Right atrium auricular region (tissue), 2 donors: ENCODE measurements around the gene ART5. TPM values are rescaled to one million over a fixed set of nuclear protein-coding genes. Genes with fewer than 3 reads are reported as not detected.

Source experiments
- DNase-seq: peaks from one replicate; pipeline ENCODE4 v3.0.0-alpha.2; 2019; ENCODE audit warnings: low spot score
- H3K27ac ChIP-seq, 2 donors: fragments of 200-600 bp; sonication (generic); 1 replicate in 1 of 2; 2 replicates in 1 of 2; pipeline ENCODE4 v1.5.1; 2016 to 2019
- H3K27me3 ChIP-seq, 2 donors: fragments of 200-600 bp; sonication (generic); one replicate each; pipeline versions ENCODE4 v1.5.1 to v1.6.0; 2017 to 2019
- H3K36me3 ChIP-seq: fragments of 200-600 bp; sonication (generic); one replicate; pipeline ENCODE4 v1.5.1; 2016
- H3K4me1 ChIP-seq, 2 donors: fragments of 200-600 bp; sonication (generic); one replicate each; pipeline versions ENCODE4 v1.5.1 to v1.6.0; 2017 to 2019
- H3K4me3 ChIP-seq, 2 donors: fragments of 200-600 bp; sonication (generic); 1 replicate in 1 of 2; 2 replicates in 1 of 2; pipeline ENCODE4 v1.5.1; 2017 to 2019; ENCODE audit warnings: mild to moderate bottlenecking in 1 of 2, moderate library complexity in 1 of 2
- H3K9me3 ChIP-seq, 2 donors: fragments of 200-600 bp; sonication (generic); one replicate each; pipeline ENCODE4 v1.5.1; 2019
- CTCF ChIP-seq, 2 donors: fragments of 200-600 bp; sonication (generic); IDR thresholded peaks; one replicate each; pipeline ENCODE4 v1.5.1; 2019; ENCODE audit warnings: antibody characterized with exemption in 2 of 2
- total RNA-seq, 2 donors: library from RNA; depleted of rRNA; stranded (reverse); fragments of >200 nt; gene quantifications; one replicate each; pipeline ENCODE4 v1.1.0, GENCODE V29; 2016

The ART5 gene
- total RNA-seq, 2 donors from 2014 or later = 0.86 to 1.1 TPM

- DNase-seq = no peak
- TF ChIP-seq CTCF (IDR thresholded peaks at IDR 0.05) = no peak
- Histone ChIP-seq H3K9me3 (no peaks in the 10 kb centered on the region), H3K27ac (no peak overlapping the region), H3K36me3 (peaks cover 97% of the 10 kb centered on the region), H3K4me1 (peaks cover 0 to 11% of the 10 kb centered on the region in 2 donors), H3K4me3 (no peak overlapping the region), H3K27me3 (no peaks in the 10 kb centered on the region)
Observed at GRCh38 chr11:3679077-3679476, 37.3 kb upstream of the ART5 start.

GRCh38 chr11:3675971-3676370 lies 34.2 kb upstream of the ART5 start:
- no peaks in the 10 kb centered on the region for H3K9me3 ChIP-seq
- TF ChIP-seq CTCF (IDR thresholded peaks at IDR 0.05) = no peak
- no peaks in the 10 kb centered on the region for H3K27me3 ChIP-seq
- H3K27ac ChIP-seq = no peak overlapping the region
- peaks cover 88% of the 10 kb centered on the region for H3K36me3 ChIP-seq
- H3K4me1 ChIP-seq = no peaks in the 10 kb centered on the region
- no peak overlapping the region for H3K4me3 ChIP-seq
- no peak for DNase-seq

GRCh38 chr11:3674189-3674588 lies 32.4 kb upstream of the ART5 start:
- H3K4me3 ChIP-seq = no peak overlapping the region
- no peak for TF ChIP-seq CTCF (IDR thresholded peaks at IDR 0.05)

GRCh38 chr11:3671334-3672254 lies 29.8 kb upstream of the ART5 start, which contains the start of gene CHRNA10:
Gene CHRNA10 (minus strand): TSS chr11:3671384. CDS start chr11:3671312, 72 bp downstream.
- no peak within 1 kb of the TSS for H3K27ac ChIP-seq
- H3K27me3 ChIP-seq = no peaks in the 10 kb centered on the region
- peaks cover 0 to 6% of the 10 kb centered on the region in 2 donors for H3K4me1 ChIP-seq
- TF ChIP-seq CTCF (IDR thresholded peaks at IDR 0.05) = no peak
- no peak within 1 kb of the TSS for H3K4me3 ChIP-seq
- peaks cover 57% of the 10 kb centered on the region for H3K36me3 ChIP-seq
- DNase-seq = no peak
- no peaks in the 10 kb centered on the region for H3K9me3 ChIP-seq

More at GRCh38 chr11:3674189-3674588, 32.4 kb upstream of the ART5 start:
- Histone ChIP-seq H3K9me3 (no peaks in the 10 kb centered on the region), H3K4me1 (peaks cover 0 to 6% of the 10 kb centered on the region in 2 donors), H3K36me3 (peaks cover 71% of the 10 kb centered on the region), H3K27me3 (no peaks in the 10 kb centered on the region), H3K27ac (no peak overlapping the region)
- no peak for DNase-seq

- TF ChIP-seq CTCF (IDR thresholded peaks at IDR 0.05) = no peak
- Histone ChIP-seq H3K36me3 (peaks cover 44% of the 10 kb centered on the region), H3K27me3 (no peaks in the 10 kb centered on the region), H3K27ac (no peak overlapping the region), H3K4me3 (no peak overlapping the region), H3K4me1 (peaks cover 0 to 10% of the 10 kb centered on the region in 2 donors), H3K9me3 (no peaks in the 10 kb centered on the region)
- DNase-seq = no peak
Observed at GRCh38 chr11:3669742-3670183, 28.0 kb upstream of the ART5 start.
